ENCODE data around the gene TRIM46. TPM values are rescaled to one million over a fixed set of nuclear protein-coding genes. Genes with fewer than 3 reads are reported as not detected.
"Not testable (repeated sequence)": the region's sequence is repeated elsewhere in the genome, so short reads cannot be mapped to it uniquely, and the experiment has no call there.

The TRIM46 gene
- total and polyA plus RNA-seq, 9 of the 15 experiments (the other 6 are each of a cell fraction or from before 2014, with no cell fraction given) = 0.05 to 0.60 (median 0.16) TPM; not detected in 3

- ATAC-seq; H3K27ac ChIP-seq (ENCODE audit: extremely low read depth, low read depth, low read length); H3K9ac ChIP-seq (ENCODE audit: insufficient read depth in 1 of 2, low read depth in 2 of 2, low read length in 2 of 2); H3K27me3 ChIP-seq (ENCODE audit: control insufficient read depth in 2 of 2, insufficient read depth in 2 of 2, low read length in 2 of 2); in situ Hi-C loops (cut with MboI); BruUV-seq (replicated peaks); H3K9me3 ChIP-seq (replicated peaks; ENCODE audit: control insufficient read depth, insufficient read depth, low read depth, low read length); H2AFZ ChIP-seq (ENCODE audit: low read depth, low read length); DNase-seq (ENCODE audit: extremely low read depth in 1 of 4, low spot score in 3 of 4); H4K20me1 ChIP-seq (replicated peaks; ENCODE audit: control insufficient read depth, insufficient read depth, low read length); intact Hi-C loops (cut with micrococcal nuclease); H3K9me1 ChIP-seq (ENCODE audit: control insufficient read depth, insufficient read depth, low read length); H3K4me2 ChIP-seq (ENCODE audit: insufficient read depth, low read length); CTCF ChIA-PET (ENCODE audit: low intra/inter-chr PET ratio); H3K4me3 ChIP-seq; H3K36me3 ChIP-seq (ENCODE audit: control insufficient read depth, insufficient read depth, low read length): not testable (repeated sequence)
- POLR2A ChIA-PET = interaction anchor here (0.5 to 0.6 kb wide), 2 partner anchors 13 to 39 kb away, joined by 3 to 5 read pairs; no protein-coding TSS in a partner anchor
- WGBS (ENCODE audit: insufficient coverage, low coverage, missing lambda C conversion rate) = 6% methylated on average over 3 of the region's 3 CpGs
- FAIRE-seq = peak; percentile 63
- TF ChIP-seq ZNF263 (CRISPR knock-in tag; IDR thresholded peaks at IDR 0.05; ENCODE audit: borderline replicate concordance) = peak; percentile 42; the same call in 1 of the 2 replicates
- peak; percentile 61 for TF ChIP-seq CBFA2T3 (IDR thresholded peaks at IDR 0.05)
- peak; percentile 50; the same call in 1 of the 2 replicates for TF ChIP-seq SPI1 (IDR thresholded peaks at IDR 0.05; ENCODE audit: borderline replicate concordance, low read depth, low read length)
- TF ChIP-seq PKNOX1 (IDR thresholded peaks at IDR 0.05) = peak; percentile 86
- TF ChIP-seq TCF3 (CRISPR knock-in tag; IDR thresholded peaks at IDR 0.05) = peak; percentile 55
- TF ChIP-seq MTA2 (IDR thresholded peaks at IDR 0.05; ENCODE audit: low read depth) = 0 out of 2 replicates have a peak, but pooled peaks have one; percentile 24
- peaks cover 12% of the 10 kb centered on the region for H3K79me2 ChIP-seq (ENCODE audit: control insufficient read depth, insufficient read depth, low read length)
- peaks cover 8 to 18% of the 10 kb centered on the region in 2 experiments; a peak in 4 of 5 replicates for H3K4me1 ChIP-seq (replicated peaks in 1 of 2; ENCODE audit: control insufficient read depth in 2 of 2, insufficient read depth in 2 of 2, low read length in 2 of 2)
Measured at GRCh38 chr1:155231302-155231701, 57.7 kb downstream of the TRIM46 start.

DNA sequence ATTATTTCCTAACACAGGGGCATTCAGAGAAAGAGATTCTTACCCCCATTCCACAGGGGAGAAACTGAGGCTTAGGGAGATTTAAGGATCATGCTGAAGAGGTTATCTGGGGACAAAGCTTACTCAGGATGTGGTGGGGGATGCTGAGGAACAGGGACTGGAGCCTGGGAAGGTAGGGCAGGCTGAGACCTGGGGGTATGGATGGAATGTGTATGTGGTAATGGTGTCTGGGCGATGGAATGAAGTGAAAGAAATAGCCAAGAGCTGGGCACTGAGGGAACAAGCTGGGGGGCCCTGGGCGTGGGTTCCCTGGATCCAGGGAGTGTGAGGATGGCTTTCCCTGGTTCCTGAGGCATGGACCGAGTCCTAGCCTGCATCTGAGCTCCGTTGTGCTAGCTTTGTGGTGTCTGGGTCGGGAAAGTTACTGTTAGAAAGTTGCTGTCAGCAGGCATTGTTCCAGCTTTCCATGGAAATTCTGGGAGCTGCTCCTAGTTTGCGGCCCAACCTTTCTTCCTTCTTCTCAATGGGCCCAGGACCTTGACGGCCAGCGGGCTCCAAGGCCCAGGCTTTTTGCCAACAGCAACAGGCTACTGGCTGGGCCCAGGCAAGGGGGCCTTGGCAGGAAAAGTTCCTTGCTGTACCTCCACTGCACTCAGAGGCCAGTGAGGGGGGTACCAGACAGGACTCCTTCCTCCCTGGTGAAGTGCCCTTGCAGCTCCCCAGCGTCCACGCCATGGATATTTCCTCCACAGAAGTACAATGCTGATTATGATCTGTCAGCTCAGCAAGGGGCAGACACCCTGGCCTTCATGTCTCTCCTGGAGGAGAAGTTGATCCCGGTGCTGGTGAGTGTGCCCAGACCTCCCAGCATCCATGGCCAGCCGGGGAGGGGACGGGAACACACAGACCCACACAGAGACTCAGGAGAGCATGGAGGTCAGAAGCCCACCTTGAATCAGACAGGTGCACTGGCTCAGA, 58.6 kb downstream of the TRIM46 start:
- ATAC-seq; H3K27ac ChIP-seq (ENCODE audit: extremely low read depth, low read depth, low read length); H3K4me3 ChIP-seq; H3K79me2 ChIP-seq (ENCODE audit: control insufficient read depth, insufficient read depth, low read length); H3K4me2 ChIP-seq (ENCODE audit: insufficient read depth, low read length); H2AFZ ChIP-seq (ENCODE audit: low read depth, low read length); intact Hi-C loops (cut with micrococcal nuclease); BruUV-seq (replicated peaks); FAIRE-seq; DNase-seq (ENCODE audit: extremely low read depth in 1 of 4, low spot score in 3 of 4); H4K20me1 ChIP-seq (replicated peaks; ENCODE audit: control insufficient read depth, insufficient read depth, low read length); H3K9me3 ChIP-seq (replicated peaks; ENCODE audit: control insufficient read depth, insufficient read depth, low read depth, low read length); H3K27me3 ChIP-seq (ENCODE audit: control insufficient read depth in 2 of 2, insufficient read depth in 2 of 2, low read length in 2 of 2); CTCF ChIA-PET (ENCODE audit: low intra/inter-chr PET ratio); in situ Hi-C loops (cut with MboI); H3K9ac ChIP-seq (ENCODE audit: insufficient read depth in 1 of 2, low read depth in 2 of 2, low read length in 2 of 2); H3K9me1 ChIP-seq (ENCODE audit: control insufficient read depth, insufficient read depth, low read length): not testable (repeated sequence)
- 59% methylated on average over 10 of the region's 13 CpGs for WGBS (ENCODE audit: insufficient coverage, low coverage, missing lambda C conversion rate)
- peaks cover under 1 to 17% of the 10 kb centered on the region in 2 experiments; a peak in 4 of 5 replicates for H3K4me1 ChIP-seq (replicated peaks in 1 of 2; ENCODE audit: control insufficient read depth in 2 of 2, insufficient read depth in 2 of 2, low read length in 2 of 2)
- H3K36me3 ChIP-seq (ENCODE audit: control insufficient read depth, insufficient read depth, low read length) = peaks cover 11% of the 10 kb centered on the region; the same call in 1 of the 3 replicates
- POLR2A ChIA-PET = interaction anchor here (1.1 kb wide), 1 partner anchor 32 kb away, joined by 3 read pairs; no protein-coding TSS in a partner anchor

GRCh38 chr1:155233502-155233901, 59.9 kb downstream of the TRIM46 start:
- BruUV-seq (replicated peaks); H3K27me3 ChIP-seq (ENCODE audit: control insufficient read depth in 2 of 2, insufficient read depth in 2 of 2, low read length in 2 of 2); H3K9me1 ChIP-seq (ENCODE audit: control insufficient read depth, insufficient read depth, low read length); H3K4me3 ChIP-seq; intact Hi-C loops (cut with micrococcal nuclease); H3K27ac ChIP-seq (ENCODE audit: extremely low read depth, low read depth, low read length); H3K79me2 ChIP-seq (ENCODE audit: control insufficient read depth, insufficient read depth, low read length); FAIRE-seq; DNase-seq (ENCODE audit: extremely low read depth in 1 of 4, low spot score in 3 of 4); POLR2A ChIA-PET; in situ Hi-C loops (cut with MboI); H4K20me1 ChIP-seq (replicated peaks; ENCODE audit: control insufficient read depth, insufficient read depth, low read length); H3K9me3 ChIP-seq (replicated peaks; ENCODE audit: control insufficient read depth, insufficient read depth, low read depth, low read length); CTCF ChIA-PET (ENCODE audit: low intra/inter-chr PET ratio); H2AFZ ChIP-seq (ENCODE audit: low read depth, low read length); H3K9ac ChIP-seq (ENCODE audit: insufficient read depth in 1 of 2, low read depth in 2 of 2, low read length in 2 of 2); H3K4me2 ChIP-seq (ENCODE audit: insufficient read depth, low read length): not testable (repeated sequence)
- peaks cover 11% of the 10 kb centered on the region; the same call in 1 of the 3 replicates for H3K36me3 ChIP-seq (ENCODE audit: control insufficient read depth, insufficient read depth, low read length)
- H3K4me1 ChIP-seq (replicated peaks in 1 of 2; ENCODE audit: control insufficient read depth in 2 of 2, insufficient read depth in 2 of 2, low read length in 2 of 2) = peaks cover 0 to 11% of the 10 kb centered on the region in 2 experiments; a peak in 3 of 5 replicates
- ATAC-seq = peak; percentile 12; the same call in 1 of the 3 replicates
- WGBS (ENCODE audit: insufficient coverage, low coverage, missing lambda C conversion rate) = 44% methylated on average over 1 of the region's 5 CpGs
